Activated naive CD8-positive, alpha-beta T cell treated with anti-CD3 and anti-CD28 coated beads for 36 hours (primary cell): ENCODE data around the gene KATNB1. TPM values are rescaled to one million over a fixed set of nuclear protein-coding genes. Genes with fewer than 3 reads are reported as not detected.

Source experiments
- DNase-seq: peaks from one replicate; pipeline ENCODE4 v3.0.0; 2021
- H3K27ac Mint-ChIP-seq: one replicate; pipeline ENCODE4 v1.8.0; 2022; ENCODE audit warnings: mild to moderate bottlenecking, moderate library complexity, mixed read lengths
- H3K27me3 Mint-ChIP-seq: one replicate; pipeline ENCODE4 v1.8.0; 2022; ENCODE audit warnings: mild to moderate bottlenecking, mixed read lengths
- H3K36me3 Mint-ChIP-seq: one replicate; pipeline ENCODE4 v1.8.0; 2021; ENCODE audit warnings: mild to moderate bottlenecking, mixed read lengths
- H3K4me1 Mint-ChIP-seq: one replicate; pipeline ENCODE4 v1.8.0; 2021; ENCODE audit warnings: mixed read lengths
- H3K4me3 Mint-ChIP-seq: one replicate; pipeline ENCODE4 v1.8.0; 2022; ENCODE audit warnings: mild to moderate bottlenecking, moderate library complexity, mixed read lengths
- H3K9me3 Mint-ChIP-seq: one replicate; pipeline ENCODE4 v1.8.0; 2022; ENCODE audit warnings: mixed read lengths
- total RNA-seq, 2 experiments: library from RNA; stranded (reverse); gene quantifications; one replicate each; pipeline ENCODE4 v1.2.3, GENCODE V29; 2021

KATNB1 gene
- total RNA-seq, 2 experiments from 2014 or later, result 51.2 to 55.5 TPM

- H3K9me3 Mint-ChIP-seq, result no peaks in the 10 kb centered on the region
- no peaks in the 10 kb centered on the region for H3K4me1 Mint-ChIP-seq
- H3K27ac Mint-ChIP-seq, result no peak overlapping the region
- H3K4me3 Mint-ChIP-seq, result no peak overlapping the region
- peaks cover 11% of the 10 kb centered on the region for H3K36me3 Mint-ChIP-seq
- H3K27me3 Mint-ChIP-seq, result no peaks in the 10 kb centered on the region
- DNase-seq, result no peak
Measured at GRCh38 chr16:57752581-57753447, 17.2 kb downstream of the KATNB1 start.

- Mint-ChIP-seq H3K4me3 (no peak overlapping the region), H3K4me1 (no peaks in the 10 kb centered on the region), H3K27me3 (no peaks in the 10 kb centered on the region), H3K36me3 (peaks cover 11% of the 10 kb centered on the region), H3K27ac (no peak overlapping the region), H3K9me3 (no peaks in the 10 kb centered on the region)
- DNase-seq, result no peak
Measured at GRCh38 chr16:57753448-57754353, 18.1 kb downstream of the KATNB1 start.

- Mint-ChIP-seq H3K9me3 (no peaks in the 10 kb centered on the region), H3K4me3 (no peak overlapping the region), H3K27ac (no peak overlapping the region), H3K27me3 (no peaks in the 10 kb centered on the region), H3K4me1 (no peaks in the 10 kb centered on the region), H3K36me3 (peaks cover 11% of the 10 kb centered on the region)
- DNase-seq, result no peak
Measured at GRCh38 chr16:57754354-57755060, 18.9 kb downstream of the KATNB1 start.

GRCh38 chr16:57755061-57755684, 19.6 kb downstream of the KATNB1 start:
- Mint-ChIP-seq H3K4me3 (no peak overlapping the region), H3K27ac (no peak overlapping the region)

GRCh38 chr16:57755726-57756423, 20.3 kb downstream of the KATNB1 start:
- Mint-ChIP-seq H3K9me3 (no peaks in the 10 kb centered on the region), H3K36me3 (peaks cover 11% of the 10 kb centered on the region), H3K4me1 (no peaks in the 10 kb centered on the region), H3K27me3 (no peaks in the 10 kb centered on the region), H3K4me3 (no peak overlapping the region), H3K27ac (no peak overlapping the region)
- DNase-seq, result no peak

More at GRCh38 chr16:57755061-57755684, 19.6 kb downstream of the KATNB1 start:
- peaks cover 11% of the 10 kb centered on the region for H3K36me3 Mint-ChIP-seq
- DNase-seq, result no peak
- no peaks in the 10 kb centered on the region for H3K9me3 Mint-ChIP-seq
- no peaks in the 10 kb centered on the region for H3K27me3 Mint-ChIP-seq
- H3K4me1 Mint-ChIP-seq, result no peaks in the 10 kb centered on the region

- Mint-ChIP-seq H3K36me3 (peaks cover 11% of the 10 kb centered on the region), H3K27ac (no peak overlapping the region), H3K4me3 (no peak overlapping the region), H3K4me1 (no peaks in the 10 kb centered on the region), H3K9me3 (no peaks in the 10 kb centered on the region), H3K27me3 (no peaks in the 10 kb centered on the region)
- DNase-seq, result no peak
Measured at GRCh38 chr16:57756424-57757325, 21.1 kb downstream of the KATNB1 start.

- Mint-ChIP-seq H3K9me3 (no peaks in the 10 kb centered on the region), H3K4me1 (no peaks in the 10 kb centered on the region), H3K36me3 (peaks cover 11% of the 10 kb centered on the region), H3K27me3 (no peaks in the 10 kb centered on the region), H3K27ac (no peak overlapping the region), H3K4me3 (no peak overlapping the region)
- peak; percentile 81 for DNase-seq
Measured at GRCh38 chr16:57757326-57757786, 21.8 kb downstream of the KATNB1 start.

- Mint-ChIP-seq H3K27ac (no peak overlapping the region), H3K27me3 (no peaks in the 10 kb centered on the region), H3K9me3 (no peaks in the 10 kb centered on the region), H3K4me3 (no peak overlapping the region), H3K4me1 (no peaks in the 10 kb centered on the region), H3K36me3 (peaks cover 11% of the 10 kb centered on the region)
- DNase-seq, result no peak
Measured at GRCh38 chr16:57757883-57758282, 22.3 kb downstream of the KATNB1 start.

- no peaks in the 10 kb centered on the region for H3K4me1 Mint-ChIP-seq
- no peak overlapping the region for H3K27ac Mint-ChIP-seq
- no peaks in the 10 kb centered on the region for H3K27me3 Mint-ChIP-seq
- no peak overlapping the region for H3K4me3 Mint-ChIP-seq
- DNase-seq, result no peak
- no peaks in the 10 kb centered on the region for H3K9me3 Mint-ChIP-seq
- peaks cover 11% of the 10 kb centered on the region for H3K36me3 Mint-ChIP-seq
Measured at GRCh38 chr16:57758331-57759117, 23.0 kb downstream of the KATNB1 start.

GRCh38 chr16:57759131-57759530, 23.6 kb downstream of the KATNB1 start:
- no peak overlapping the region for H3K27ac Mint-ChIP-seq
- no peaks in the 10 kb centered on the region for H3K4me1 Mint-ChIP-seq
- DNase-seq, result no peak
- no peak overlapping the region for H3K4me3 Mint-ChIP-seq
- H3K9me3 Mint-ChIP-seq, result no peaks in the 10 kb centered on the region
- peaks cover 10% of the 10 kb centered on the region for H3K36me3 Mint-ChIP-seq
- no peaks in the 10 kb centered on the region for H3K27me3 Mint-ChIP-seq

- no peak overlapping the region for H3K4me3 Mint-ChIP-seq
- peaks cover 7% of the 10 kb centered on the region for H3K36me3 Mint-ChIP-seq
- H3K27ac Mint-ChIP-seq, result no peak overlapping the region
- no peaks in the 10 kb centered on the region for H3K9me3 Mint-ChIP-seq
- no peak for DNase-seq
- no peaks in the 10 kb centered on the region for H3K4me1 Mint-ChIP-seq
- no peaks in the 10 kb centered on the region for H3K27me3 Mint-ChIP-seq
Measured at GRCh38 chr16:57759541-57760356, 24.2 kb downstream of the KATNB1 start.
